ENCODE measurements around the gene TBC1D3L. TPM values are rescaled to one million over a fixed set of nuclear protein-coding genes. Genes with fewer than 3 reads are reported as not detected.

Gene TBC1D3L
- 2.4 and 4.4 TPM in 2 replicates for total RNA-seq

DNA sequence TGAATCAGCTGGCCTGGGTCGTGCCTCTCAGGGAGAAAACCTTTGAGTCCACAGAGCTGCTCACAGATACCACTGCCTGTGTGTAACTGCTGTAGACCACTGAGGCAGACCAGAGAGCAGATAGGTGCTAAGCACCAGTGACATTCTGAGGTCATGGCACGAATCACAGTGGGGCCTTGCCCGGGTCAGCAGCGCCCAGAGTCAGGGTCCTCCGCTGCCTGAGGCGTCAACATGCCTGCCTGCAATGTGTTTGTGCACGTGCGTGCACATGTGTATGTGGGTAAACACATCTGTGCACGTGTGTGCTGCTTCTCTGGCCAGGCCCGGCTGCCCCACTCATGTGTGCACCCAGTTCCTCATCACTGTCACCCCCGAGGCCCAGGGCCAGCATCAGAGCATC lies at the start of gene TBC1D3L:
TBC1D3L (minus strand) TSS at position 101 of the 400 bp plus-strand sequence. CDS start 1,540 bp downstream, outside the sequence.

GRCh38 chr17:38003676-38004075 lies 14.8 kb upstream of the TBC1D3L start, which contains the start of gene TBC1D3D:
Gene TBC1D3D, plus strand, starts transcription at chr17:38003976. Its CDS starts 1,585 bp downstream, at chr17:38005561.

Other genes with a start within 250 kb of the TBC1D3L start
- gene HNF1B, start 244.0 kb downstream of the TBC1D3L start, total RNA-seq = not detected in 2 replicates
- gene TBC1D3K, start 64.6 kb downstream of the TBC1D3L start, total RNA-seq = not detected in 2 replicates
- 0.16 and 0.94 TPM in 2 replicates for gene TBC1D3D, start 14.9 kb upstream of the TBC1D3L start, total RNA-seq
- gene TBC1D3C, start 79.6 kb upstream of the TBC1D3L start, total RNA-seq = 1.5 TPM in 1 of 2 replicates, not detected in the other
- not detected in 2 replicates for gene TBC1D3E, start 138.9 kb upstream of the TBC1D3L start, total RNA-seq
- gene TBC1D3, start 203.5 kb upstream of the TBC1D3L start, total RNA-seq = not detected in 2 replicates

All from bronchial smooth muscle cell (primary cell).